SK-MEL-5 (cell line): ENCODE results near the gene KCNAB1. TPM values are rescaled to one million over a fixed set of nuclear protein-coding genes. Genes with fewer than 3 reads are reported as not detected.

Source experiments
- DNase-seq: peaks from one replicate; pipeline ENCODE4 v3.0.0-alpha.2; 2016; ENCODE audit warnings: low read depth, low spot score
- in situ Hi-C: cut with HindIII; loops from 2 replicates; pipeline ENCODE4 v1.10.0; 2016; ENCODE audit warnings: low sequenced_read_pairs, high pct_unique_total_duplicates, low pct_unique_long_range_greater_than_20kb
- total RNA-seq: library from RNA; depleted of rRNA; stranded (reverse); fragments of >200 nt; shearing (Covaris generic); gene quantifications from 2 replicates; pipeline ENCODE4 v1.2.3, GENCODE V29; 2014

Gene KCNAB1
- total RNA-seq, 1 experiment from 2014 or later: 0.66 TPM

GRCh38 chr3:156495816-156496215, 375.4 kb downstream of the KCNAB1 start:
- DNase-seq: no peak
- in situ Hi-C loops: no loop called here

- in situ Hi-C loops: no loop called here
- DNase-seq: no peak
Observed at GRCh38 chr3:156497326-156497725, 376.9 kb downstream of the KCNAB1 start.

GRCh38 chr3:156498307-156498706, 377.9 kb downstream of the KCNAB1 start:
- no peak for DNase-seq
- in situ Hi-C loops: no loop called here

- in situ Hi-C loops: no loop called here
- no peak for DNase-seq
Observed at GRCh38 chr3:156507285-156507684, 386.9 kb downstream of the KCNAB1 start.

- DNase-seq: peak; percentile 73
- in situ Hi-C loops: loop anchor here (10.0 kb wide), 1 partner anchor 75 kb away; no protein-coding TSS in a partner anchor
Observed at GRCh38 chr3:156509189-156510174, 389.1 kb downstream of the KCNAB1 start.

GRCh38 chr3:156511987-156512677, 391.8 kb downstream of the KCNAB1 start:
- in situ Hi-C loops: loop anchor here (10.0 kb wide), 1 partner anchor 77 kb away; no protein-coding TSS in a partner anchor
- no peak for DNase-seq

GRCh38 chr3:156513619-156514018, 393.2 kb downstream of the KCNAB1 start:
- in situ Hi-C loops: loop anchor here (10.0 kb wide), 1 partner anchor 79 kb away; no protein-coding TSS in a partner anchor
- no peak for DNase-seq

- in situ Hi-C loops: loop anchor here (10.0 kb wide), 1 partner anchor 81 kb away; no protein-coding TSS in a partner anchor
- no peak for DNase-seq
Observed at GRCh38 chr3:156516284-156516683, 395.9 kb downstream of the KCNAB1 start.

DNA sequence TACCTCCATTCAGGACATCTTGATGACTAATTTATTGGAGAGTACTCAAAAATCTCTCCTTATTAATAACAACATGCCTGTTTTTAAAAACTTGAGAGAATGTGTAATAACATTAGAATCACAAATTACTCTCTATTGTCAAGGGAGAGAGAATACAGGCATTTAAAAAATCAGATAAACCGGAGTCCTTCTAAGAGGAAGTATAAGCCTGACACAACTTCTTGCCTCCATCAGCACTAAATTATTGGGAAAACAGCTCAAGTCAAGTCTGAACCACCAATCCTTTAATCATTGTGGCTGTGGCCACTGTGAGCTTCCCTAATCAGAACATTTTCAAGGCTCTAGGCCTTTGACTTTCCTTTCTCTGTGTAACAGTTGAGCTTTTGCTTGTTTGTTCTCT, 396.6 kb downstream of the KCNAB1 start:
- DNase-seq: no peak
- in situ Hi-C loops: loop anchor here (10.0 kb wide), 1 partner anchor 82 kb away; no protein-coding TSS in a partner anchor

DNA sequence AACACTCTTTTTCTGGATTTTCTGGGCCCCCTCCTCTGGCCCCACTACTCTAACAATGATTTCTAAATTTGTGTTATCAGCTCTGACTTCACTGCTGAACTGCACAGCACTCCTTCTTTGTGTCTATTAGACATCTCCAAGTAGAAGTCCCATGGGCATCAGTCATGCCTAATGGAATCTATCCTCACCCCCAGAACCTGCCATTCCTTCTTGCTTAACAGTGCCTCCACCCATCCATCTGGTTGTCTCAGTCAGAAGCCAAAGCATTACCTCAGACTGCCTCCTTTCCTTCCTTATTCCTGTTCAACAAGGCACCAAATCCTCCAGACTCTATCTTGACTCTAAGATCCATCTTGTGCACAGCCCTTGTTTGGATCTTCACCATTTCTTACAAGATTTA, 398.3 kb downstream of the KCNAB1 start:
- in situ Hi-C loops: loop anchor here (10.0 kb wide), 1 partner anchor 84 kb away; no protein-coding TSS in a partner anchor
- DNase-seq: no peak

- in situ Hi-C loops: loop anchor here (10.0 kb wide), 1 partner anchor 85 kb away; no protein-coding TSS in a partner anchor
- DNase-seq: no peak
Observed at GRCh38 chr3:156519758-156520162, 399.4 kb downstream of the KCNAB1 start.

DNA sequence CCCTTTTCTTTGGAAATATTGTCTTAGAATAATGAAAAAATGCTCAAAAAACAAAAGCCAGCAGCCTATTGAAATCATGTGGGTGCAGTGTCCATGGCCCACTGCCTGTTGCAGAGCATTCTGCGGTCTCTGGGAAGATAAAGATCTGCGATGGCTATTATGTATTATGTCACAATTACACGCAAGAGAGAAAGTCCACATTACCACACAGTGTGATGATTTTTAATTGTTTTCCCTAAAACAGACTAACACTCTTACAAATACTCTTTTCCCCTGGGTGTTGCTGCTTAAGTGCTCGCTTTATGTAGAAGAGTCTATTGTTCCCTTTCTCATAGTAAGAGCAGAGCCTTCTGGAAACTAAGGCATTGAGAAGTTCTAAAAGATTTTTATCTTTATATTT, 402.3 kb downstream of the KCNAB1 start:
- DNase-seq: no peak
- in situ Hi-C loops: no loop called here

DNA sequence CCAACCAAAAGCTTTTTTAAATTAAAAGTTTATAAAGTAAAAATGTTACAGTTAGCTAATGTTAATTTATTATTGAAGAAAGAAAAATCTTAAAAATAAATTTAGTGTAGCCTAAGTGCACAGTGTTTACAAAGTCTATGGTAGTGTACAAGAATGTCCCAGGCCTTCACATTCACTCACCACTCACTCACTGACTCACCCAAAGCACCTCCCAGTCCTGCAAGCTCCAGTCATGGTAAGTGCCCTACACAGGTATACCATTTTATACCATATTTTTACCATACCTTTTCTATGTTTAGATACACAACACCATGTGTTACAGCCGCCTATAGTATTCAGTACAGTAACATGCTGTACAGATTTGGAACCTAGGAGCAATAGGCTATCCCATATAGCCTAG, 405.4 kb downstream of the KCNAB1 start:
- in situ Hi-C loops: no loop called here
- no peak for DNase-seq

DNA sequence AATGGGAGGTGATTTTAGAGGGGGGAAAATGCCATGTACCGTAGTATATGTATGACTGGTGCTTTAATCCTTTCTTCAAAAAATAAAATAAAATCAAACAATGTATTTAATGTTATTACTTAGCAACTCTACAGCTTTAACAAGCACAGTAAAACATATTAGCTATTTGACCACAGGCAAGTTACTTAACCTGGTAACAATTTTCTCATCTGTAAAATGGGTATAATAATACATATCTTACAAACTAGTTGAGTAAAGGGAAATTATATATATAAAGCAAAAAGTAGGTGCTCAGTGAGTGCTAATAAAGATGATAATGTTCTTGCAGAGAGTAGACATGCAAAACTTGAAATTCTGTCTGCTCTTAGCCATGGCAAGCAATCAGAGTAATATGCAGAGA, 406.7 kb downstream of the KCNAB1 start:
- in situ Hi-C loops: no loop called here
- DNase-seq: no peak

- in situ Hi-C loops: no loop called here
Observed at GRCh38 chr3:156530980-156531379, 410.6 kb downstream of the KCNAB1 start.

GRCh38 chr3:156532730-156533129, 412.4 kb downstream of the KCNAB1 start:
- in situ Hi-C loops: no loop called here
- no peak for DNase-seq

More at GRCh38 chr3:156530980-156531379, 410.6 kb downstream of the KCNAB1 start:
- no peak for DNase-seq

GRCh38 chr3:156533205-156533604, 412.8 kb downstream of the KCNAB1 start:
- DNase-seq: no peak
- in situ Hi-C loops: no loop called here

GRCh38 chr3:156535162-156535627, 414.8 kb downstream of the KCNAB1 start:
- in situ Hi-C loops: no loop called here
- DNase-seq: peak; percentile 88
